Lung (tissue), 12 donors: ENCODE results near the gene NGFR. TPM values are rescaled to one million over a fixed set of nuclear protein-coding genes. Genes with fewer than 3 reads are reported as not detected.

Experiments
- ATAC-seq: fragments of 200-7000 bp; cut with Tn5 transposase; one replicate; pipeline ENCODE4 v1.9.1; 2020; ENCODE audit warnings: moderate number of reproducible peaks; ENCODE audit not compliant: insufficient read depth, low FRiP score
- DNase-seq, 3 donors: peaks; one replicate each; pipeline ENCODE4 v3.0.0-alpha.2; 2013 to 2017
- H3K27ac ChIP-seq, 2 donors: one replicate each; pipeline ENCODE4 v1.5.1; 2013; ENCODE audit warnings: mild to moderate bottlenecking in 2 of 2, moderate library complexity in 2 of 2, control low read depth in 1 of 2, inconsistent platforms in 1 of 2, low read depth in 1 of 2, low read length in 1 of 2
- H3K27me3 ChIP-seq, 3 donors: one replicate each; pipeline ENCODE4 v1.5.1; 2013; ENCODE audit warnings: low read length in 2 of 3; ENCODE audit not compliant: control insufficient read depth in 3 of 3, insufficient read depth in 3 of 3
- H3K36me3 ChIP-seq, 4 donors: one replicate each; pipeline ENCODE4 v1.5.1; 2013; ENCODE audit warnings: low read length in 4 of 4, mild to moderate bottlenecking in 1 of 4, moderate library complexity in 1 of 4; ENCODE audit not compliant: control insufficient read depth in 4 of 4, insufficient read depth in 4 of 4
- H3K4me1 ChIP-seq, 5 donors: one replicate each; pipeline ENCODE4 v1.5.1; 2013; ENCODE audit warnings: low read length in 5 of 5, mild to moderate bottlenecking in 2 of 5, moderate library complexity in 1 of 5; ENCODE audit not compliant: control insufficient read depth in 5 of 5, insufficient read depth in 5 of 5
- H3K4me3 ChIP-seq: one replicate; pipeline ENCODE4 v1.5.1; 2013; ENCODE audit warnings: mild to moderate bottlenecking, control low read depth, moderate library complexity
- H3K9ac ChIP-seq, 2 donors: one replicate each; pipeline ENCODE4 v1.5.1; 2013; ENCODE audit warnings: low read length in 2 of 2, control low read depth in 1 of 2; ENCODE audit not compliant: insufficient read depth in 1 of 2
- H3K9me3 ChIP-seq, 4 donors: one replicate each; pipeline ENCODE4 v1.5.1; 2013; ENCODE audit warnings: low read length in 3 of 4, mild to moderate bottlenecking in 1 of 4, moderate library complexity in 1 of 4; ENCODE audit not compliant: control insufficient read depth in 4 of 4, insufficient read depth in 3 of 4
- WGBS, 2 donors: extraction: QIAGEN DNeasy Blood & Tissue Kit; methylation state at CpG; one replicate each; pipeline ENCODE4 v1.1.7; 2013; 5-methylcytosine and 5-hydroxymethylcytosine counted together
- polyA plus RNA-seq, 2 donors: library from polyadenylated mRNA; stranded (reverse); fragments of 200-250 nt; gene quantifications; one replicate each; pipeline ENCODE4 v1.2.1, GENCODE V29; 2013
- total RNA-seq, 2 donors: library from RNA; depleted of rRNA in 1 of 2; stranded (reverse); fragments of >200 nt in 1 of 2; gene quantifications; one replicate each; pipeline ENCODE4 v1.2.1, GENCODE V29; 2014 to 2021
- TF ChIP-seq, protein P1 (sequence below): IDR thresholded peaks from 2 replicates; pipeline ENCODE4 v1.5.1; 2012; ENCODE audit warnings: mild to moderate bottlenecking; ENCODE audit errors: control extremely low read depth, extremely low read depth
- donor health status: control.
- donor health status: control.
- donor health status: Bipolar disorder and iron deficiency.
- donor health status: healthy.
- donor health status: DM: yes; HTN: yes; CAD: no.

NGFR gene
- total and polyA plus RNA-seq, 4 donors: 1.3 to 4.9 (median 3.2) TPM

DNA sequence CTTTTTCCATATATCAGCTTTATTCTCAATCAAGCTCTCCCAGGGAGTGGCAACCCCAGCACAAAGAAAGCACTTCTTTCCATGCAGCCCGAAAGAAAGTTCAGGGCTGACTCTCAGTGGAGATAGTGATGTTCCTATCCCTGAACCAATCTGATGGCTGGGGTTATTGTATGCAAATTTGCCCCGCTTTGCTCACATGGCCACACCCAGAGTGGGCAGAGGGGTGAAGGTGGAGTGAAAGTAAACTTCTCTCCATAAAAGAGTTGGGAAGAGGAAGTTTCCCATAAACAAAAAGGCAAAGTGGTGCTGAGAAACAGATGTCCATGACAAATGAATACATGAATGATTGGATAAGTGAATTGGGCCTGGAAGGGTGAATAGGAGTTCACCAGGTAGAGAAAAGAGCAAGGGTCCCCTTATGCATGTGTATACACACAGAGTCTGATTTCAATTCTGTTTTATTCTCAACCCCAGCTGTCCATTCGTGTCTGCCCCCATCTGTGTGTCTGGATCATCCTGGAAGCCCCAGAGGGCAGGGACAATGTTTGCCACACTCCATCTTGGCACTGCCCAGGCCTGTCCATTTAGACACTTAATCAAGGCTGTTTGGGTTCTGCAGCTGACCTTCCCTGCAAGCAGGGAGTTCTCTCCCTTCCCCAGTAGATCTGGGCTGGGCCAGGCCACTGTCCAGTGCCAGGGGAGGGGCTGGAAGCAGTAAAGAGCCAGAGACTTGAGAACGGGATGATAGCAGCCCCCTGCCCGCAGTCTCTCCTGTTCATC is 14.1 kb upstream of the NGFR start:
- DNase-seq (no peak), ATAC-seq (no peak)
- H3K4me1 ChIP-seq: peaks cover 0 to 50% (median 11%) of the 10 kb centered on the region in 5 donors
- peaks cover 0 to 3% (median 0%) of the 10 kb centered on the region in 4 donors for H3K9me3 ChIP-seq
- TF ChIP-seq, protein P1, sequence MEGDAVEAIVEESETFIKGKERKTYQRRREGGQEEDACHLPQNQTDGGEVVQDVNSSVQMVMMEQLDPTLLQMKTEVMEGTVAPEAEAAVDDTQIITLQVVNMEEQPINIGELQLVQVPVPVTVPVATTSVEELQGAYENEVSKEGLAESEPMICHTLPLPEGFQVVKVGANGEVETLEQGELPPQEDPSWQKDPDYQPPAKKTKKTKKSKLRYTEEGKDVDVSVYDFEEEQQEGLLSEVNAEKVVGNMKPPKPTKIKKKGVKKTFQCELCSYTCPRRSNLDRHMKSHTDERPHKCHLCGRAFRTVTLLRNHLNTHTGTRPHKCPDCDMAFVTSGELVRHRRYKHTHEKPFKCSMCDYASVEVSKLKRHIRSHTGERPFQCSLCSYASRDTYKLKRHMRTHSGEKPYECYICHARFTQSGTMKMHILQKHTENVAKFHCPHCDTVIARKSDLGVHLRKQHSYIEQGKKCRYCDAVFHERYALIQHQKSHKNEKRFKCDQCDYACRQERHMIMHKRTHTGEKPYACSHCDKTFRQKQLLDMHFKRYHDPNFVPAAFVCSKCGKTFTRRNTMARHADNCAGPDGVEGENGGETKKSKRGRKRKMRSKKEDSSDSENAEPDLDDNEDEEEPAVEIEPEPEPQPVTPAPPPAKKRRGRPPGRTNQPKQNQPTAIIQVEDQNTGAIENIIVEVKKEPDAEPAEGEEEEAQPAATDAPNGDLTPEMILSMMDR: no peak
- no peak overlapping the region for H3K4me3 ChIP-seq
- peaks cover 0 to 37% (median 7%) of the 10 kb centered on the region in 3 donors for H3K27me3 ChIP-seq
- H3K9ac ChIP-seq: no peak overlapping the region
- no peak overlapping the region for H3K27ac ChIP-seq
- WGBS, 2 donors: 68 to 80% methylated on average over 5 of the region's 5 CpGs
- H3K36me3 ChIP-seq: no peaks in the 10 kb centered on the region

DNA sequence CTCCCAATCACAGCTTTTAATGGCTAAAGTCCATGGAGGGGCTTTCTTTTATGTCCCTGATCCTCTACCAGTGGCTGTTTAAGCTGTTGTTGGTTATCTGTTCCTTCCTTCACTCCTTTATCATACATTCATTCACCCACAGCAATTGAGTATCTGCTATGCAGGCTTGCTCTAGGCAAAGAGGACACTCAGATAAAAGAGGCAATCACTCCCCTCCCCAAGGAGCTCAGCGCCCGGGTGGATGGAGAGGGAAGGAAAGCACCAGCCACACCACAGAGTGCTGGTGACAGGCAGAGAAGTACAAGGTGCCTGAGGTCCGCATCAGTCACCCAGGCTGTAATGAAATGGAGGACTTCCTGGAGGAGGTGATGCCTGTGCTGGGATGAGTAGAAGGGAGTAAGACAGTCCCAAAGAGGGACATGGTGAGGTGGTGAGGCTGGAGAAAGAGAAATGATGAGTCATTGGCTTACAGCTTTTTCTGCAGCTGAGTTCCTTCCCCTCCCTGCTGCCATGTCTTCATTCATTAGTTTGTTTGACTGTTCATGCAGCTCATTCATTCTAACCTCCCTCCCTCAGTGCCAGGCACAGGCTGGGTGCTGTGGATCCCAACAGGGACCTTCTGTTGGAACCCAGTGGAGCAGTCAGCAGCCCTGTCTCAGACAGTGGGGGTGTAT is 12.8 kb upstream of the NGFR start:
- TF ChIP-seq, protein P1: no peak
- Histone ChIP-seq H3K27me3 (peaks cover 0 to 37% (median 7%) of the 10 kb centered on the region in 3 donors), H3K4me1 (peaks cover 0 to 53% (median 8%) of the 10 kb centered on the region in 5 donors), H3K9ac (no peak overlapping the region), H3K9me3 (peaks cover 0 to 3% (median 0%) of the 10 kb centered on the region in 4 donors), H3K36me3 (no peaks in the 10 kb centered on the region), H3K4me3 (no peak overlapping the region), H3K27ac (no peak overlapping the region)
- WGBS, 2 donors: 48 to 58% methylated on average over 3 of the region's 3 CpGs
- no peak for ATAC-seq
- no peak for DNase-seq

GRCh38 chr17:49483599-49484509 is 11.2 kb upstream of the NGFR start:
- ATAC-seq (no peak), DNase-seq (no peak)
- Histone ChIP-seq H3K9me3 (peaks cover 0 to 3% (median 0%) of the 10 kb centered on the region in 4 donors), H3K4me3 (no peak overlapping the region), H3K36me3 (no peaks in the 10 kb centered on the region), H3K27ac (no peak overlapping the region), H3K4me1 (peaks cover 0 to 41% (median 0%) of the 10 kb centered on the region in 5 donors), H3K9ac (no peak overlapping the region), H3K27me3 (peaks cover 0 to 38% (median 7%) of the 10 kb centered on the region in 3 donors)
- 51 to 58% methylated on average over 8 to 9 of the region's 9 CpGs for WGBS, 2 donors
- TF ChIP-seq, protein P1: no peak
